Measurements from ENCODE around the gene MED12L. TPM values are rescaled to one million over a fixed set of nuclear protein-coding genes. Genes with fewer than 3 reads are reported as not detected.

MED12L gene
- total RNA-seq, 1 donor from 2014 or later: 1.4 TPM

DNA sequence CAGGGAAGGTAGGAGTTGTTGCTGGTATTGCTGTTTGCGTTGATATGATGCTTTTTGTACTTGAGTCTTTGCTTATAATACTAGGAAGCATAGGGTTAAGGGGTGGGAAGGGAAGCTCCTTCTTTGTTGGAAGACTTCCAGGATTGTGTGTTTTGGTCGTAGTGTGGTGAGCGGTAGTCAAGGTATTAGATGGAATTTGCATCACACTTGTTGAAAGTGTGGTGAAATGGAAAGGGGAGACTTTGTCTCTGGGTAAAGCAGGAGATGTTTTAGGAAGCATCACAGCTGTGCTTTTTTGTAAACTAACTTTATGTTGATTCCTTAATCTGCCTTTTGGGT lies 360.5 kb downstream of the MED12L start:
- Mint-ChIP-seq H3K4me1 (ENCODE audit: unreplicated experiment) (no peaks in the 10 kb centered on the region), H3K36me3 (ENCODE audit: unreplicated experiment) (no peaks in the 10 kb centered on the region), H3K27ac (ENCODE audit: unreplicated experiment) (no peak overlapping the region), H3K4me3 (ENCODE audit: unreplicated experiment) (no peak overlapping the region), H3K9me3 (ENCODE audit: unreplicated experiment) (no peaks in the 10 kb centered on the region), H3K27me3 (ENCODE audit: unreplicated experiment) (peaks cover 11% of the 10 kb centered on the region)
- DNase-seq (ENCODE audit: extremely low spot score, unreplicated experiment): no peak
- TF ChIP-seq, protein P1, sequence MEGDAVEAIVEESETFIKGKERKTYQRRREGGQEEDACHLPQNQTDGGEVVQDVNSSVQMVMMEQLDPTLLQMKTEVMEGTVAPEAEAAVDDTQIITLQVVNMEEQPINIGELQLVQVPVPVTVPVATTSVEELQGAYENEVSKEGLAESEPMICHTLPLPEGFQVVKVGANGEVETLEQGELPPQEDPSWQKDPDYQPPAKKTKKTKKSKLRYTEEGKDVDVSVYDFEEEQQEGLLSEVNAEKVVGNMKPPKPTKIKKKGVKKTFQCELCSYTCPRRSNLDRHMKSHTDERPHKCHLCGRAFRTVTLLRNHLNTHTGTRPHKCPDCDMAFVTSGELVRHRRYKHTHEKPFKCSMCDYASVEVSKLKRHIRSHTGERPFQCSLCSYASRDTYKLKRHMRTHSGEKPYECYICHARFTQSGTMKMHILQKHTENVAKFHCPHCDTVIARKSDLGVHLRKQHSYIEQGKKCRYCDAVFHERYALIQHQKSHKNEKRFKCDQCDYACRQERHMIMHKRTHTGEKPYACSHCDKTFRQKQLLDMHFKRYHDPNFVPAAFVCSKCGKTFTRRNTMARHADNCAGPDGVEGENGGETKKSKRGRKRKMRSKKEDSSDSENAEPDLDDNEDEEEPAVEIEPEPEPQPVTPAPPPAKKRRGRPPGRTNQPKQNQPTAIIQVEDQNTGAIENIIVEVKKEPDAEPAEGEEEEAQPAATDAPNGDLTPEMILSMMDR (IDR thresholded peaks at IDR 0.05): no peak

DNA sequence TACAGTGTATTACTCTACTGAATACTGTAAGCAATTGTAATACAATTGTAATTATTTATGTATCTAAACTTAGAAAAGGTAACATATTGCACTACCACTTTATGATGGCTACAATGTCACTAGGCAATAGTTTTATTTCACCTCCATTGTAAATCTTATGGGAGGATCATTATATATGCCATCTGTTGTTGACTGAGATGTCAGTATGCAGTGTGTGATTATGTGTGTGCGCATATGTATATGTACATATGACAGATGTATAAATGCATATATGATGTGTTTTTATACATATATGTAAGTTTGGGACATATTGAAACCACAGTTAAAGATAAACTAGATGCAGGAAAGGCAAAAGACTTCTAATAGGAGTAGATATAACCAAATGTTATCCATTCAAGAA lies 366.9 kb downstream of the MED12L start:
- DNase-seq (ENCODE audit: extremely low spot score, unreplicated experiment): no peak
- TF ChIP-seq, protein P1 (IDR thresholded peaks at IDR 0.05): no peak
- Mint-ChIP-seq H3K4me1 (ENCODE audit: unreplicated experiment) (no peaks in the 10 kb centered on the region), H3K27me3 (ENCODE audit: unreplicated experiment) (peaks cover 8% of the 10 kb centered on the region), H3K27ac (ENCODE audit: unreplicated experiment) (no peak overlapping the region), H3K4me3 (ENCODE audit: unreplicated experiment) (no peak overlapping the region), H3K36me3 (ENCODE audit: unreplicated experiment) (peaks cover 1% of the 10 kb centered on the region), H3K9me3 (ENCODE audit: unreplicated experiment) (no peaks in the 10 kb centered on the region)

DNA sequence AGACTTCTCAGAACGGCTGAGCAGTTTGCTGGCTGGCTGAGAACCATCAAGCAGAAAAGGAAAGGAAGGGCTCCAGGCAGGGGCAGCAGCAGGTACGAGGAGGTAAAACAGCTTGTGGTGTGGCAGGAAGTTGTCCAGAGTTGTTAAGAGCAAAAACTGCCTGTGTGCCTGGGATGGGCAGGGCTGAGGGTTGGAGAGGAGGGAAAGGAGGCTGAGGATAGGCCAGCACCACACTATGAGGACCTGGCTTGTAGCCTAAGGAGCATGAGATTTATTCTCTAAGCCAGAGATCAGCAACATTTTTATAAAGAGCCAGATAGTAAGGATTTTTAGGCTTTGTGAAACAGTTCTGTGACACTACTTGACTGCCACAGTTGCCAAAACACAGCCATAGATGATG lies 367.4 kb downstream of the MED12L start:
- Mint-ChIP-seq H3K9me3 (ENCODE audit: unreplicated experiment) (no peaks in the 10 kb centered on the region), H3K36me3 (ENCODE audit: unreplicated experiment) (peaks cover 1% of the 10 kb centered on the region), H3K27me3 (ENCODE audit: unreplicated experiment) (peaks cover 8% of the 10 kb centered on the region), H3K4me3 (ENCODE audit: unreplicated experiment) (no peak overlapping the region), H3K27ac (ENCODE audit: unreplicated experiment) (no peak overlapping the region), H3K4me1 (ENCODE audit: unreplicated experiment) (no peaks in the 10 kb centered on the region)
- DNase-seq (ENCODE audit: extremely low spot score, unreplicated experiment): no peak
- TF ChIP-seq, protein P1 (IDR thresholded peaks at IDR 0.05): no peak

DNA sequence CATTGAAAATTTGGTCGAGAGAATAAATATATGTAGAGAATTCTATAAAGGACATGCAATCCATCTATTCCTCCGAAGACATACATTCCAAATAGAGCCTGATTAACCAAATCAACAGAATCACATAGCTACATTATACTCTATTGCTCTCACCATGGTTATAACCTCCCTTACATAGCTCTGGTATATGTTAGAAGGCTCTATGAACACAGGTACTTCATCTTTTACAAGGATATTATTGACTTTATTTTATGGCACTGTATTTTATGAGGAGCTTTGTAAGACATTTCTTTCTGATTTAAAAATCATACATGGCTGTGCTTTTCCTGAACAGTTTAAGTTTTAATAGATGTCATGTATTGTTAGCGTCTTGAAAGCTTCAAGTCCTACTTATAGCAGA lies 370.6 kb downstream of the MED12L start:
- H3K36me3 Mint-ChIP-seq (ENCODE audit: unreplicated experiment): peaks cover 1% of the 10 kb centered on the region
- H3K9me3 Mint-ChIP-seq (ENCODE audit: unreplicated experiment): no peaks in the 10 kb centered on the region
- H3K27ac Mint-ChIP-seq (ENCODE audit: unreplicated experiment): no peak overlapping the region
- peaks cover 19% of the 10 kb centered on the region for H3K27me3 Mint-ChIP-seq (ENCODE audit: unreplicated experiment)
- DNase-seq (ENCODE audit: extremely low spot score, unreplicated experiment): no peak
- no peak overlapping the region for H3K4me3 Mint-ChIP-seq (ENCODE audit: unreplicated experiment)
- TF ChIP-seq, protein P1 (IDR thresholded peaks at IDR 0.05): no peak
- peaks cover 5% of the 10 kb centered on the region for H3K4me1 Mint-ChIP-seq (ENCODE audit: unreplicated experiment)

DNA sequence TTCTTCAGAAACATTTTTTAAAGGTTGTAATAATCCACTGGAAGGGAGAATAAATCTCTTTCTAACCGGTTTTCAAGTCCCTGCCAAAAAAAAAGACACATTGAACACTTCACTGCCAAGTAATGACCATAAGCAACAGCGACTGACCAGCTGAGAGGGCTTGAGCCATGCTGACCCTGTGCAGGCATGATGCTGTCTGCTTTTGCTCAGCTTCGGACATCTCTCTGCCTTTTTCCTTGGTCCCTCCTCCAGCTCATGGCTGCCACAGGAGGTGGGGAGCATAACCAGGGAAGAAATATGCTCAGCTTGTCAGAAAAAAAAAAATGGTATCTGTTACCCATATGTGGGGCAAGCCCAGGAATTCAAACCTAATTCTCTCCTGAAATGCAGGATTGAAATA lies 373.9 kb downstream of the MED12L start:
- Mint-ChIP-seq H3K27ac (ENCODE audit: unreplicated experiment) (no peak overlapping the region), H3K4me1 (ENCODE audit: unreplicated experiment) (peaks cover 10% of the 10 kb centered on the region), H3K27me3 (ENCODE audit: unreplicated experiment) (peaks cover 25% of the 10 kb centered on the region), H3K4me3 (ENCODE audit: unreplicated experiment) (no peak overlapping the region), H3K36me3 (ENCODE audit: unreplicated experiment) (peaks cover 1% of the 10 kb centered on the region), H3K9me3 (ENCODE audit: unreplicated experiment) (no peaks in the 10 kb centered on the region)
- TF ChIP-seq, protein P1 (IDR thresholded peaks at IDR 0.05): no peak
- no peak for DNase-seq (ENCODE audit: extremely low spot score, unreplicated experiment)
